Measurements from ENCODE around the gene LRRC9. TPM values are rescaled to one million over a fixed set of nuclear protein-coding genes. Genes with fewer than 3 reads are reported as not detected.
A peak's percentile ranks its signal among the peaks of the same experiment; 100 is the strongest.

The LRRC9 gene
- total and polyA plus RNA-seq, 2 of the 13 experiments (the other 11 are each of a cell fraction or from before 2014, with no cell fraction given): 0.08 to 0.18 TPM

GRCh38 chr14:60094306-60094897, 174.5 kb downstream of the LRRC9 start (continued):
- no peak for TF ChIP-seq ARNT2 (CRISPR knock-in tag; IDR thresholded peaks at IDR 0.05; ENCODE audit: low read depth)
- TF ChIP-seq SMARCE1 (IDR thresholded peaks at IDR 0.05; ENCODE audit: borderline replicate concordance): no peak
- peak; percentile 70; the same call in 1 of the 2 replicates for TF ChIP-seq ATF2 (CRISPR knock-in tag; IDR thresholded peaks at IDR 0.05)
- TF ChIP-seq FOXC1 (CRISPR knock-in tag; IDR thresholded peaks at IDR 0.05; ENCODE audit: borderline replicate concordance): no peak
- no peak for TF ChIP-seq ZBTB3 (CRISPR knock-in tag; IDR thresholded peaks at IDR 0.05; ENCODE audit: borderline replicate concordance, low read depth)
- no peak for TF ChIP-seq HDAC1 (CRISPR knock-in tag; IDR thresholded peaks at IDR 0.05)
- peak; percentile 15; the same call in 1 of the 2 replicates for TF ChIP-seq EHMT2 (IDR thresholded peaks at IDR 0.05; ENCODE audit: borderline replicate concordance, low read depth, low read length)
- no peak for TF ChIP-seq MATR3 (CRISPR knock-in tag; IDR thresholded peaks at IDR 0.05)
- no peak for TF ChIP-seq TBL1XR1 (IDR thresholded peaks at IDR 0.05; ENCODE audit: borderline replicate concordance, low read length, partially characterized antibody)
- TF ChIP-seq FOXK2 (IDR thresholded peaks at IDR 0.05): 0 out of 2 replicates have a peak, but pooled peaks have one; percentile 12
- TF ChIP-seq PAXIP1 (CRISPR knock-in tag; conservative IDR thresholded peaks at IDR 0.05): peak; percentile 69
- peak; percentile 32; the same call in 1 of the 2 replicates for TF ChIP-seq DMAP1 (CRISPR knock-in tag; IDR thresholded peaks at IDR 0.05)
- TF ChIP-seq IRF2 (CRISPR knock-in tag; IDR thresholded peaks at IDR 0.05): peak; percentile 32; the same call in 1 of the 2 replicates
- TF ChIP-seq ZFY (CRISPR knock-in tag; IDR thresholded peaks at IDR 0.05): peak; percentile 42; the same call in 1 of the 2 replicates
- no peak for TF ChIP-seq ZBTB10 (CRISPR knock-in tag; IDR thresholded peaks at IDR 0.05; ENCODE audit: borderline replicate concordance)
- no peak for TF ChIP-seq ZNF883 (CRISPR knock-in tag; IDR thresholded peaks at IDR 0.05; ENCODE audit: not compliant biosample characterization)
- TF ChIP-seq NFE2 (CRISPR knock-in tag; IDR thresholded peaks at IDR 0.05): no peak
- TF ChIP-seq JUND (CRISPR knock-in tag; IDR thresholded peaks at IDR 0.05): peak; percentile 88
- TF ChIP-seq ZC3H13 (CRISPR knock-in tag; IDR thresholded peaks at IDR 0.05): no peak

All from HepG2 (cell line).